CD8-positive, alpha-beta memory T cell (primary cell): ENCODE data around the gene CPA2. TPM values are rescaled to one million over a fixed set of nuclear protein-coding genes. Genes with fewer than 3 reads are reported as not detected.
"Not testable (repeated sequence)": the region's sequence is repeated elsewhere in the genome, so short reads cannot be mapped to it uniquely, and the experiment has no call there.

Experiments
- CTCF ChIA-PET: fragments of 350-600 bp; sonication (Branson Sonifier 250); formaldehyde crosslinking; loops from one replicate; lab custom pipeline; 2021; ENCODE audit warnings: antibody characterized with exemption; lab: Charles Lee
- POLR2A ChIA-PET: fragments of 350-600 bp; sonication (Branson Sonifier 250); formaldehyde crosslinking; loops from one replicate; lab custom pipeline; 2021; ENCODE audit warnings: antibody characterized with exemption; lab: Charles Lee
- DNase-seq, 5 donors: peaks; one replicate each; pipeline versions ENCODE4 v3.0.0 to v3.0.0-alpha.2; 2020 to 2022; ENCODE audit warnings: mixed read lengths in 1 of 5
- H3K27ac ChIP-seq: one replicate; pipeline ENCODE4 v1.7.0; 2013; ENCODE audit warnings: low read depth, mild to moderate bottlenecking, low read length, moderate library complexity
- H3K27me3 ChIP-seq: 2 replicates; pipeline ENCODE4 v1.7.0; 2013; ENCODE audit warnings: low read length, mild to moderate bottlenecking; ENCODE audit not compliant: insufficient read depth, poor library complexity, severe bottlenecking
- H3K36me3 ChIP-seq: 2 replicates; pipeline ENCODE4 v1.7.0; 2013; ENCODE audit warnings: mild to moderate bottlenecking, low read length, moderate library complexity; ENCODE audit not compliant: insufficient read depth
- H3K4me1 ChIP-seq: 2 replicates; pipeline ENCODE4 v1.7.0; 2013; ENCODE audit warnings: mild to moderate bottlenecking, low read length, moderate library complexity; ENCODE audit not compliant: insufficient read depth
- H3K4me3 ChIP-seq: 2 replicates; pipeline ENCODE4 v1.7.0; 2013; ENCODE audit warnings: mild to moderate bottlenecking, low read length
- H3K9me3 ChIP-seq: 2 replicates; pipeline ENCODE4 v1.7.0; 2013; ENCODE audit warnings: mild to moderate bottlenecking, low read length
- H3K27ac Mint-ChIP-seq, 8 donors: one replicate each; pipeline ENCODE4 v1.8.0; 2020 to 2021; ENCODE audit warnings: mixed read lengths in 8 of 8, mild to moderate bottlenecking in 6 of 8, inconsistent platforms in 3 of 8, moderate library complexity in 3 of 8
- H3K27me3 Mint-ChIP-seq, 2 donors: one replicate each; pipeline ENCODE4 v1.8.0; 2020 to 2021; ENCODE audit warnings: mixed read lengths in 2 of 2, mild to moderate bottlenecking in 1 of 2, moderate library complexity in 1 of 2
- H3K36me3 Mint-ChIP-seq, 3 donors: one replicate each; pipeline ENCODE4 v1.8.0; 2020 to 2021; ENCODE audit warnings: mixed read lengths in 3 of 3, inconsistent platforms in 1 of 3, mild to moderate bottlenecking in 1 of 3
- H3K4me1 Mint-ChIP-seq, 3 donors: one replicate each; pipeline ENCODE4 v1.8.0; 2020 to 2021; ENCODE audit warnings: mixed read lengths in 3 of 3, inconsistent platforms in 1 of 3, mild to moderate bottlenecking in 1 of 3
- H3K4me3 Mint-ChIP-seq, 7 donors: one replicate each; pipeline ENCODE4 v1.8.0; 2020 to 2021; ENCODE audit warnings: mixed read lengths in 7 of 7, mild to moderate bottlenecking in 6 of 7, moderate library complexity in 4 of 7, inconsistent platforms in 2 of 7
- H3K9me3 Mint-ChIP-seq, 5 donors: one replicate each; pipeline ENCODE4 v1.8.0; 2020 to 2022; ENCODE audit warnings: mixed read lengths in 5 of 5, mild to moderate bottlenecking in 3 of 5, moderate library complexity in 2 of 5, inconsistent platforms in 1 of 5
- polyA plus RNA-seq: library from polyadenylated mRNA; unstranded; fragments of 300-500 nt; fragmentation: Illumina TruSeq; gene quantifications from one replicate; pipeline ENCODE4 v1.2.3, GENCODE V29; 2021
- total RNA-seq, 2 experiments: library from RNA; stranded (reverse); gene quantifications; one replicate each; pipeline ENCODE4 v1.2.3, GENCODE V29; 2021

The CPA2 gene
- total RNA-seq (not detected), polyA plus RNA-seq (not detected)

GRCh38 chr7:130266258-130266960 is at the start of gene CPA2:
Gene CPA2 (plus strand): TSS chr7:130266863. CDS start chr7:130266882, 19 bp downstream.
- Mint-ChIP-seq H3K4me3 (no peak within 1 kb of the TSS), H3K4me1 (no peaks in the 10 kb centered on the region), H3K27ac (no peak within 1 kb of the TSS), H3K27me3 (peaks cover 9 to 38% of the 10 kb centered on the region in 2 donors), H3K36me3 (no peaks in the 10 kb centered on the region), H3K9me3 (peaks cover 0 to 5% (median 0%) of the 10 kb centered on the region in 5 donors)
- Histone ChIP-seq H3K4me1 (no peaks in the 10 kb centered on the region), H3K27me3 (no peaks in the 10 kb centered on the region), H3K27ac (no peak within 1 kb of the TSS), H3K36me3 (no peaks in the 10 kb centered on the region), H3K4me3 (no peak within 1 kb of the TSS), H3K9me3 (no peaks in the 10 kb centered on the region)
- no peak for DNase-seq
- ChIA-PET CTCF (no interaction called here), POLR2A (no interaction called here)

- no peaks in the 10 kb centered on the region for H3K36me3 ChIP-seq
- no peak overlapping the region for H3K27ac ChIP-seq
- ChIA-PET CTCF (no interaction called here), POLR2A (no interaction called here)
- H3K4me3 ChIP-seq, result no peak overlapping the region
- no peaks in the 10 kb centered on the region for H3K9me3 ChIP-seq
- no peaks in the 10 kb centered on the region for H3K27me3 ChIP-seq
- H3K27ac Mint-ChIP-seq, result no peak overlapping the region
- H3K36me3 Mint-ChIP-seq, result no peaks in the 10 kb centered on the region
- H3K27me3 Mint-ChIP-seq, result peaks cover 14 to 18% of the 10 kb centered on the region in 2 donors
- no peaks in the 10 kb centered on the region for H3K9me3 Mint-ChIP-seq
- no peak overlapping the region for H3K4me3 Mint-ChIP-seq
- no peaks in the 10 kb centered on the region for H3K4me1 ChIP-seq
- H3K4me1 Mint-ChIP-seq, result no peaks in the 10 kb centered on the region
- DNase-seq, result no peak
These were observed 47.6 kb upstream of the CPA2 start for GRCh38 chr7:130218806-130219620.

GRCh38 chr7:130219871-130220270 is 46.8 kb upstream of the CPA2 start:
- no peaks in the 10 kb centered on the region for H3K27me3 ChIP-seq
- ChIA-PET POLR2A (no interaction called here), CTCF (no interaction called here)
- H3K27ac ChIP-seq, result no peak overlapping the region
- H3K27ac Mint-ChIP-seq, result no peak overlapping the region
- no peaks in the 10 kb centered on the region for H3K4me1 ChIP-seq
- no peak overlapping the region for H3K4me3 ChIP-seq
- H3K9me3 Mint-ChIP-seq, result no peaks in the 10 kb centered on the region
- H3K4me3 Mint-ChIP-seq, result no peak overlapping the region
- no peaks in the 10 kb centered on the region for H3K9me3 ChIP-seq
- no peaks in the 10 kb centered on the region for H3K4me1 Mint-ChIP-seq
- peaks cover 12% of the 10 kb centered on the region in 2 donors for H3K27me3 Mint-ChIP-seq
- no peaks in the 10 kb centered on the region for H3K36me3 ChIP-seq
- H3K36me3 Mint-ChIP-seq, result no peaks in the 10 kb centered on the region
- DNase-seq, result no peak

GRCh38 chr7:130221746-130222145 is 44.9 kb upstream of the CPA2 start:
- no peak overlapping the region for H3K4me3 ChIP-seq
- Mint-ChIP-seq H3K4me3 (no peak overlapping the region), H3K27me3 (peaks cover 5 to 12% of the 10 kb centered on the region in 2 donors), H3K27ac (no peak overlapping the region), H3K4me1 (no peaks in the 10 kb centered on the region), H3K36me3 (no peaks in the 10 kb centered on the region), H3K9me3 (no peaks in the 10 kb centered on the region)
- no peaks in the 10 kb centered on the region for H3K9me3 ChIP-seq
- ChIA-PET POLR2A (no interaction called here), CTCF (no interaction called here)
- DNase-seq, result no peak
- H3K36me3 ChIP-seq, result no peaks in the 10 kb centered on the region
- H3K27ac ChIP-seq, result no peak overlapping the region
- H3K4me1 ChIP-seq, result no peaks in the 10 kb centered on the region
- H3K27me3 ChIP-seq, result no peaks in the 10 kb centered on the region

- H3K27ac ChIP-seq, result no peak overlapping the region
- no peak for DNase-seq
- H3K27me3 ChIP-seq, result no peaks in the 10 kb centered on the region
- Mint-ChIP-seq H3K27me3 (peaks cover 5 to 12% of the 10 kb centered on the region in 2 donors), H3K4me3 (no peak overlapping the region), H3K9me3 (no peaks in the 10 kb centered on the region), H3K4me1 (no peaks in the 10 kb centered on the region), H3K36me3 (no peaks in the 10 kb centered on the region), H3K27ac (no peak overlapping the region)
- no peaks in the 10 kb centered on the region for H3K9me3 ChIP-seq
- ChIA-PET POLR2A (no interaction called here), CTCF (no interaction called here)
- H3K36me3 ChIP-seq, result no peaks in the 10 kb centered on the region
- H3K4me1 ChIP-seq, result no peaks in the 10 kb centered on the region
- no peak overlapping the region for H3K4me3 ChIP-seq
These were observed 43.0 kb upstream of the CPA2 start for GRCh38 chr7:130223646-130224045.

- Histone ChIP-seq H3K36me3 (no peaks in the 10 kb centered on the region), H3K4me3 (no peak overlapping the region), H3K4me1 (no peaks in the 10 kb centered on the region), H3K27ac (no peak overlapping the region), H3K27me3 (no peaks in the 10 kb centered on the region), H3K9me3 (no peaks in the 10 kb centered on the region)
- H3K27me3 Mint-ChIP-seq, result peaks cover 5 to 12% of the 10 kb centered on the region in 2 donors
- no peak for DNase-seq
- no peaks in the 10 kb centered on the region for H3K4me1 Mint-ChIP-seq
- no peaks in the 10 kb centered on the region for H3K9me3 Mint-ChIP-seq
- ChIA-PET POLR2A (no interaction called here), CTCF (no interaction called here)
- no peak overlapping the region for H3K4me3 Mint-ChIP-seq
- no peak overlapping the region for H3K27ac Mint-ChIP-seq
- H3K36me3 Mint-ChIP-seq, result no peaks in the 10 kb centered on the region
These were observed 42.5 kb upstream of the CPA2 start for GRCh38 chr7:130224210-130224609.

GRCh38 chr7:130224923-130225322 is 41.7 kb upstream of the CPA2 start:
- H3K9me3 Mint-ChIP-seq, CTCF ChIA-PET: not testable (repeated sequence)

GRCh38 chr7:130226333-130226732 is 40.3 kb upstream of the CPA2 start:
- Histone ChIP-seq H3K36me3 (no peaks in the 10 kb centered on the region), H3K4me1 (no peaks in the 10 kb centered on the region), H3K27ac (no peak overlapping the region), H3K4me3 (no peak overlapping the region), H3K9me3 (no peaks in the 10 kb centered on the region), H3K27me3 (no peaks in the 10 kb centered on the region)
- POLR2A ChIA-PET, result no interaction called here
- Mint-ChIP-seq H3K27me3 (peaks cover 3% of the 10 kb centered on the region in 2 donors), H3K9me3 (peaks cover 0 to 1% (median 0%) of the 10 kb centered on the region in 5 donors), H3K4me3 (no peak overlapping the region), H3K4me1 (no peaks in the 10 kb centered on the region), H3K27ac (no peak overlapping the region), H3K36me3 (no peaks in the 10 kb centered on the region)
- CTCF ChIA-PET, result no interaction called here
- DNase-seq, result no peak

More at GRCh38 chr7:130224923-130225322, 41.7 kb upstream of the CPA2 start:
- H3K4me3 Mint-ChIP-seq, H3K27ac Mint-ChIP-seq, H3K27me3 Mint-ChIP-seq, H3K27me3 ChIP-seq, H3K4me1 ChIP-seq, H3K9me3 ChIP-seq, H3K4me1 Mint-ChIP-seq, POLR2A ChIA-PET, H3K36me3 Mint-ChIP-seq, H3K36me3 ChIP-seq, H3K4me3 ChIP-seq, DNase-seq, H3K27ac ChIP-seq: not testable (repeated sequence)
